Smooth muscle cell (in vitro differentiated cells): Measurements from ENCODE around the gene SIRPA. TPM values are rescaled to one million over a fixed set of nuclear protein-coding genes. Genes with fewer than 3 reads are reported as not detected.

Source experiments
- DNase-seq: peaks from one replicate; lab custom pipeline; 2025; ENCODE audit not compliant: unreplicated experiment; lab: John Stamatoyannopoulos, UW
- H2AFZ ChIP-seq: fragments of 200-600 bp; sonication (generic); 2 replicates; pipeline ENCODE4 v1.6.0; 2016; ENCODE audit warnings: antibody characterized with exemption, low read depth, mild to moderate bottlenecking
- H3F3A ChIP-seq: fragments of 200-600 bp; sonication (generic); 2 replicates; pipeline ENCODE4 v1.6.0; 2017; ENCODE audit warnings: antibody characterized with exemption, low read depth
- H3K27ac ChIP-seq: fragments of 200-600 bp; sonication (generic); 2 replicates; pipeline ENCODE4 v1.5.1; 2016; ENCODE audit warnings: low read depth, mild to moderate bottlenecking
- H3K27me3 ChIP-seq: fragments of 200-600 bp; sonication (generic); 2 replicates; pipeline ENCODE4 v1.6.1; 2016; ENCODE audit warnings: low read depth, mild to moderate bottlenecking
- H3K36me3 ChIP-seq: fragments of 200-600 bp; sonication (generic); 2 replicates; pipeline ENCODE4 v1.5.1; 2016; ENCODE audit warnings: low read depth
- H3K4me1 ChIP-seq: fragments of 200-600 bp; sonication (generic); 2 replicates; pipeline ENCODE4 v1.5.1; 2016; ENCODE audit warnings: low read depth
- H3K4me2 ChIP-seq: fragments of 200-600 bp; sonication (generic); 2 replicates; pipeline ENCODE4 v1.6.0; 2016; ENCODE audit warnings: mild to moderate bottlenecking
- H3K4me3 ChIP-seq: fragments of 200-600 bp; sonication (generic); 2 replicates; pipeline ENCODE4 v1.5.1; 2016; ENCODE audit warnings: mild to moderate bottlenecking
- H3K79me2 ChIP-seq: fragments of 200-600 bp; sonication (generic); 2 replicates; pipeline ENCODE4 v1.6.0; 2016; ENCODE audit warnings: low read depth, mild to moderate bottlenecking
- H3K9ac ChIP-seq: fragments of 200-600 bp; sonication (generic); 2 replicates; pipeline ENCODE4 v1.6.0; 2016; ENCODE audit warnings: low read depth
- H3K9me3 ChIP-seq: fragments of 200-600 bp; sonication (generic); replicated peaks from 2 replicates; pipeline ENCODE4 v1.5.1; 2016; ENCODE audit warnings: low read depth
- H4K20me1 ChIP-seq: fragments of 200-600 bp; sonication (generic); 2 replicates; pipeline ENCODE4 v1.6.0; 2016; ENCODE audit warnings: low read depth
- CTCF ChIP-seq: fragments of 200-600 bp; sonication (generic); IDR thresholded peaks from 2 replicates; pipeline ENCODE4 v1.5.1; 2017; ENCODE audit warnings: borderline replicate concordance, mild to moderate bottlenecking, antibody characterized with exemption; ENCODE audit not compliant: insufficient read depth, poor library complexity, severe bottlenecking
- WGBS: methylation state at CpG from one replicate; pipeline ENCODE4 v1.1.7; 2016; ENCODE audit warnings: low lambda C conversion rate; 5-methylcytosine and 5-hydroxymethylcytosine counted together
- polyA plus RNA-seq: library from polyadenylated mRNA; unstranded; fragments of >200 nt; fragmentation: Nextera tagmentation; extraction: Ambion mirVana; gene quantifications from 2 replicates; pipeline ENCODE4 v1.2.1, GENCODE V29; 2016
- total RNA-seq: library from RNA; depleted of rRNA; stranded (reverse); fragments of >200 nt; gene quantifications from 2 replicates; pipeline ENCODE4 v1.2.3, GENCODE V29; 2014

Gene SIRPA
- total and polyA plus RNA-seq, 2 experiments from 2014 or later, result 8.3 to 14.5 TPM

GRCh38 chr20:1861347-1861976, 33.7 kb upstream of the SIRPA start:
- Histone ChIP-seq H3K4me1 (no peaks in the 10 kb centered on the region), H3F3A (peaks cover 20% of the 10 kb centered on the region), H3K79me2 (no peaks in the 10 kb centered on the region), H3K36me3 (no peaks in the 10 kb centered on the region), H3K27ac (peak overlapping the region; percentile 96), H3K9ac (peak overlapping the region; percentile 83), H2AFZ (peak overlapping the region; percentile 83), H3K9me3 (no peaks in the 10 kb centered on the region), H4K20me1 (no peaks in the 10 kb centered on the region), H3K4me2 (peak overlapping the region; percentile 67), H3K27me3 (no peaks in the 10 kb centered on the region), H3K4me3 (no peak overlapping the region)
- TF ChIP-seq CTCF, result no peak
- no peak for DNase-seq
- 27% methylated on average over 13 of the region's 13 CpGs for WGBS

GRCh38 chr20:1861996-1862662, 33.1 kb upstream of the SIRPA start:
- H3K36me3 ChIP-seq, result no peaks in the 10 kb centered on the region
- no peaks in the 10 kb centered on the region for H3K79me2 ChIP-seq
- H3K4me2 ChIP-seq, result peak overlapping the region; percentile 67
- H3K4me3 ChIP-seq, result no peak overlapping the region
- peak overlapping the region; percentile 96 for H3K27ac ChIP-seq
- H3K4me1 ChIP-seq, result no peaks in the 10 kb centered on the region
- DNase-seq, result no peak
- peak overlapping the region; percentile 83 for H2AFZ ChIP-seq
- TF ChIP-seq CTCF, result no peak
- peak overlapping the region; percentile 83 for H3K9ac ChIP-seq
- peaks cover 20% of the 10 kb centered on the region for H3F3A ChIP-seq
- H3K9me3 ChIP-seq, result no peaks in the 10 kb centered on the region
- H4K20me1 ChIP-seq, result no peaks in the 10 kb centered on the region
- 93% methylated on average over 8 of the region's 8 CpGs for WGBS
- no peaks in the 10 kb centered on the region for H3K27me3 ChIP-seq

GRCh38 chr20:1862663-1863053, 32.5 kb upstream of the SIRPA start:
- TF ChIP-seq CTCF, result no peak
- H3F3A ChIP-seq, result peaks cover 20% of the 10 kb centered on the region

More at GRCh38 chr20:1862663-1863053, 32.5 kb upstream of the SIRPA start:
- Histone ChIP-seq H3K4me2 (no peak overlapping the region), H3K9me3 (no peaks in the 10 kb centered on the region), H3K36me3 (no peaks in the 10 kb centered on the region), H3K4me3 (no peak overlapping the region), H3K27me3 (no peaks in the 10 kb centered on the region), H4K20me1 (no peaks in the 10 kb centered on the region), H3K27ac (peak overlapping the region; percentile 96), H2AFZ (no peak overlapping the region), H3K9ac (peak overlapping the region; percentile 83), H3K79me2 (no peaks in the 10 kb centered on the region), H3K4me1 (no peaks in the 10 kb centered on the region)
- 97% methylated on average over 4 of the region's 4 CpGs for WGBS
- DNase-seq, result no peak
